HG02623 (cell line): ENCODE data around the gene TAF1C.

ENCODE experiments used
- ATAC-seq: cut with Tn5 transposase; IDR thresholded peaks from one replicate; pipeline ENCODE4 v1.9.1; 2021; ENCODE audit warnings: moderate library complexity; ENCODE audit not compliant: unreplicated experiment

TAF1C gene

DNA sequence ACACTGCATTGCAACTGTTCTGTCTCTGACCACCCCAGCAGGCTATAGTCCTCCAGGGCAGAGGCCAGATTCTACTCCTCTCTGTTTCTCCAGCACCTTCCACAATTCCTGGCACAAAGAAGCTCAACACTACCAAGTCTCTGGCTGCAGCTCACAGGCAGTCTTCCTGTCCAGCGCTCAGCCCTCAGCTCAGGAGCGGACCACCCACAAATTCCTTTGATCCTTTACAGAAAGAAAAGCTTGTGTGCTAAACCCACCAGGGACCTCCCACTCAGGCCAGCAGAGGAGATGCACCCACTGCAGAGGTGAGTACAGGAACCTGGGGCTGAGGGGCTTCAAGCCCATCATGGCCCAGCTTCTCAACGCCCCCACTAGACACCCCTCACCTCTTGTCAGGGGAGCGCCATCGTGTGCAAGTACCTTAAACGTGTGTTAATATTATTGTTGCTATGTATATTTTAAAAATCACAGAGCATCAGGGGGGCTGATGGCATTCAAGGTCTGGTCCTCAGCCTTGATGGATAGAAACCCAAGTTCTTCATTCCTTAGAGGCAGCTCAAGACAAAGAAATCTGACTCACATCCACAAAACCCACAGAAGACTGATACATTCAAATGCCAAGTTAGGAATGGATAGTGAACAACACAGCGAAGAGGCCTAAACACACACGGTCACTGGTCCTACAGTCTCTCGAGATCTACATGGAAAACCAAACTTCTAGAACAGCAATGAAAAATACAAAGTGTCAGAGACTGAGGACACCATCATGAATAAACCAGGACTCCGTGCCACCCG is 50.3 kb downstream of the TAF1C start:
- ATAC-seq = no peak

DNA sequence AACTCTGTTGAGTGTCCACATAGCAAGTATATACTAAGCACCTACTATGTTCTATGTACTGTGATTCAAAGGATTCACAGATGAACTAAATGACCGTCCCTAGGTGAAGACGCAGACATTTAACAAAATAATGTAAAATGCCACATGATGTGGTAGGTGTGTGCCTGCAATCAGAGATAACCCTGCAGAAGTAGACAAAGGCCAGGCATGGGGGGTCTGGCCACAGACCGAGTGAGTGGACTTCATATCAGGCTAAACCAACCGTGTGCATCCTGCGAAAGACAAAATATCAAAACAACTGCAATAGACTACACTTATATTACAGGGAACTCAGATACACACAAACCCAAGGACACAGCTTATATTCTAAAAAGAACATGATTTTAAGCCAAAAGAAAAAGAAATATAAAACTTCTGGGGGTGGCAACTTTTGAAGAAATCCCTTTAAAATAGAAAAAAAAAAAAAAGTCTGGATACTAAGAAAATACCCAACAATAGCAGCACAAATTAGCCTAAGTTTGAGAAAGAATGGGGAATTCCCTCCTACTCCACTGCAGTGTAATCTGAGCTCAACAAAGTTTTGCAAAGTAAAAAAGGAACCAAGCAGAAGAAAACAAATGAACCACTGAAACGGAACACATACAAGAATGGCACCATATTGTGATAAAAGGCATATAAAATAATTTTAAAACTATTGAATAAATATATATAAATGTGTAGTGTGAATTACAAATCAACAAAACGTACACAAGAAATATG is 54.2 kb downstream of the TAF1C start:
- no peak for ATAC-seq

DNA sequence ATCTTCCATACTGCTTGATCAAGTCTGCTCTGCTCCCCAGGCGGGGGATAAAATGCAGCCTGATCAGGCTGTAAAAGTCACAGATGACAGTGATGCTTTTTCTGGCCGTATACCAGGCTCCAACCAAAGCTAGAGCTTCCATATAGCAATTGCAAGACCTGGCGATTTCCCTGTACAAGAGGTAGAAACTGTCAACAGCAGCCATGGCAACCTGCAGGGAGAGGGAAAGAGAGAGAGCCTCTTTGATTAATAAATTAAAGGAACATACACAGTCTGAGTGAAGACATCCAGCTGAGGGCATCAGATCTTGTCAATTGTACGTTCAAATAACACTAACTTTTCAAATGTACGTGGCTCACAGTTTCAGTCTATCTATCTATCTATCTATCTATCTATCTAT is 55.7 kb downstream of the TAF1C start:
- ATAC-seq = no peak
